IMR-90 (cell line): Measurements from ENCODE around the gene BICD2.

Experiments
- BHLHE40 ChIP-seq: fragments of 150-350 bp; IDR thresholded peaks from 2 replicates; pipeline ENCODE4 v1.6.1; 2016; ENCODE audit warnings: mild to moderate bottlenecking, low read depth, low read length
- CEBPB ChIP-seq: IDR thresholded peaks from 2 replicates; pipeline ENCODE4 v1.6.1; 2012; ENCODE audit warnings: low read depth, low read length, improper control_type of control experiment
- CHD1 ChIP-seq: IDR thresholded peaks from 2 replicates; pipeline ENCODE4 v1.6.1; 2012; ENCODE audit warnings: low read depth, low read length, improper control_type of control experiment
- CTCF ChIP-seq: conservative IDR thresholded peaks from 2 replicates; pipeline ENCODE4 v1.5.1; 2012; ENCODE audit warnings: mild to moderate bottlenecking, low read depth, low read length, improper control_type of control experiment
- FOS ChIP-seq: fragments of 150-350 bp; IDR thresholded peaks from 2 replicates; pipeline ENCODE4 v1.6.1; 2016; ENCODE audit warnings: low read depth, low read length
- MXI1 ChIP-seq: IDR thresholded peaks from 2 replicates; pipeline ENCODE4 v1.6.1; 2012; ENCODE audit warnings: low read depth, mild to moderate bottlenecking, low read length, moderate library complexity, borderline replicate concordance
- POLR2A ChIP-seq: IDR thresholded peaks from 2 replicates; pipeline ENCODE4 v1.6.1; 2012; ENCODE audit warnings: mild to moderate bottlenecking, low read depth, low read length
- RAD21 ChIP-seq: IDR thresholded peaks from 2 replicates; pipeline ENCODE4 v1.6.1; 2012; ENCODE audit warnings: low read length, improper control_type of control experiment
- SMC3 ChIP-seq: fragments of 150-350 bp; IDR thresholded peaks from 2 replicates; pipeline ENCODE4 v1.6.1; 2016; ENCODE audit warnings: low read depth, mild to moderate bottlenecking, antibody characterized with exemption, low read length, moderate library complexity
- TF ChIP-seq, protein P1 (sequence below): fragments of 150-350 bp; IDR thresholded peaks from 2 replicates; pipeline ENCODE4 v1.6.1; 2017; ENCODE audit warnings: mild to moderate bottlenecking, antibody characterized with exemption, low read length, low read depth

DNA sequence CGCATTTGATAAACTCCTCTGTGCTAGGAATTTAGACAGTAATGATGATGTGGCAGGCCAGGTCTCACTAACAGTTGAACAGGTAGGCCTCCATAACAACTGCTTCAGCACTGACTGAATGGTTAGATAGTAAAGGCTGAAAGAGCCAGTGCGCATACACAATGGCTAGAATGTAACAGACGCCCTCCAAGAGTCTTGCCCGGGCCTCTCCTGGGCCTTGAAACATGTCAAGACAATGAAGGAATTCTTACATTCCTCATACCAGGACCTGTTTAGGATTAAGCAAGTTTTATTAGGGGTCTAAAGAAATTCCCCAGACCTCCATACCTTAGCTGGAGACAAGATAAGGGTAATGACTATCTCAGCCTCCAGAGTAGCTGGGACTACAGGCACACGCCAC, 6.7 kb upstream of the BICD2 start:
- TF ChIP-seq MXI1: no peak
- TF ChIP-seq CEBPB: no peak
- TF ChIP-seq CTCF: no peak
- no peak for TF ChIP-seq SMC3
- no peak for TF ChIP-seq FOS
- no peak for TF ChIP-seq POLR2A
- TF ChIP-seq, protein P1, sequence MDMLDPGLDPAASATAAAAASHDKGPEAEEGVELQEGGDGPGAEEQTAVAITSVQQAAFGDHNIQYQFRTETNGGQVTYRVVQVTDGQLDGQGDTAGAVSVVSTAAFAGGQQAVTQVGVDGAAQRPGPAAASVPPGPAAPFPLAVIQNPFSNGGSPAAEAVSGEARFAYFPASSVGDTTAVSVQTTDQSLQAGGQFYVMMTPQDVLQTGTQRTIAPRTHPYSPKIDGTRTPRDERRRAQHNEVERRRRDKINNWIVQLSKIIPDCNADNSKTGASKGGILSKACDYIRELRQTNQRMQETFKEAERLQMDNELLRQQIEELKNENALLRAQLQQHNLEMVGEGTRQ: no peak
- no peak for TF ChIP-seq RAD21
- no peak for TF ChIP-seq CHD1
- TF ChIP-seq BHLHE40: no peak
